ELR (cell line): ENCODE data around the gene CCDC158.

Experiments used
- DNase-seq: peaks from one replicate; pipeline ENCODE4 v3.0.0-alpha.2; 2015; ENCODE audit warnings: low read depth

Gene CCDC158

DNA sequence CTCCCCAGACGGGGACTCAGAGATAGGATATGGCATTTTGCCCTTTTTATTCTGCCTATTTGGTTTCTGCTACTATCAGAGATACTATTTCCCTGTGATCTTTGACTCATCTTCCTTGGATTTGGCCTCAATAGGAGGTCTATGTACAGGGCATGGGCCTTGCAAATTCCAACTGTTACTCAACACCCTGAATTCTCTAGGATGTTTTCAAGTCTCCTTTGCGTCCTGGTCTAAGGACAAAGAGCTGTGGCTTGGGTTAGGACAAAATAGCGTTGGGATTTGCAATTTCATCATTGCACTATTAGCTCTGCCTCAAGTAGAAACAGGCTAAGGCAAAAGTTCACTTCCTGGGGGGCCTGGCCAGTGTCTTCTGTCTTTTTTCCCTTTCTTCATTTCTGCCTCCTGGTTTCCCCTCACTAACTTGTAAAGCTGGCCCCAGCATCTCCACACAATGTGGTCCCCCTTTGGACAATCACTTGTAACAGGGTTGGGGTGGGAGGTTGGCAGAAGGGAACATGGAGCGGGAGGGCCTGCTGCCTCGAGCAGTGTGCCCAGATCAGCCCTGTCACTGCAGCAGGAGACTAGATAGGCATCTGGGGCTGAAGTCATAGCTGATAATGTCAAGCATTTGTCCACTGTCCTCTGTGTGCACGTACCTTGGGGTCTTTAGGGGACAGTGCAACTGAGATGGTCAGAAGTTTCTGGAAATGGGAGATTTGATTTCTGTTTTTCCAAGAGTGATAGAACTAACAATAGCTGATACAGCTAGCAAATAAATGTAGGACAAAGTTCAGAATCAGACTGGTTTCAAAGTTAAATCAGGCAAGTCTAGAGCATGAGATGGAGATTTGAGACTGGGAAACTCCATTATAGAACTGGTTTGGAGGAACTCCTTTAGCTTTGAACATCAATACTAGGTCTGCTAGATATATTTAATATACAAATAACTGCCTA is 140.2 kb downstream of the CCDC158 start:
- DNase-seq = no peak

DNA sequence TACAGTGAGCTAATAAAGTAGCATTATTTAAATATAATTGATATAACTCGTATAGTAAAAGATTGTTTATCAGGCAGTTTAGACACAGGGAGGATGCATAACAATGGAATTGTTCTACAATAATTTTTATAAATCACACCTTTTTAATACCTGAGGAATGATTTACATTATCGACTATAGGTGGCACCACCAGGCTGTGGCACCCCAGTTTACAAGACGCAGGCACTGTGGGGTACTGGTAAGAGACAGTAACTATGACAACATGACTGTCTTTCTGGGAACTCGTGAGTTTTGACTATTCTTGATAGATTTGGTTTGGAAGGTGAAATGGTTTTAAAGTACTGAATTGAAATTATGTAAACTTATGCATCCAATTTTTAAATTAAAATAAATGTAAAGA is 141.5 kb downstream of the CCDC158 start:
- DNase-seq = peak; percentile 16

- DNase-seq = no peak
Measured at GRCh38 chr4:76278583-76278982, 142.4 kb downstream of the CCDC158 start.

DNA sequence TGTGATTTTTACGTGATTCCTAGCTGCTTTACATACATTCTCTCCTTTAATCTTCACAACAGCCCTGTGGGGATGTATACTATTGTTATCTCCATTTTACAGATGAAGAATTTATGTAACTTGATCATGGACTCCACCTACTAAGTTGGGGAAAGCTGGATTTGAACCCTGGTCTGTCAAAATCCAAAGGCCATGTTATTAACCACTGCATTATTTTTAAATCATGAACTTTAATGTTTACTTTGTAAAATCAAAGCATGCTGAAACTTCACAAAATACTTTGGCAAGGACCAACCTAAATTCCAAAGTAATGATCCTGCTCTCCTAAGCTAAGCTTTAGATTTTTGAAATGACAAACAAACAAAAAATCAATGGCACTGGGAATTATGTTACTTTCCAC is 143.3 kb downstream of the CCDC158 start:
- no peak for DNase-seq

- DNase-seq = no peak
Measured at GRCh38 chr4:76276813-76277212, 144.1 kb downstream of the CCDC158 start.

DNA sequence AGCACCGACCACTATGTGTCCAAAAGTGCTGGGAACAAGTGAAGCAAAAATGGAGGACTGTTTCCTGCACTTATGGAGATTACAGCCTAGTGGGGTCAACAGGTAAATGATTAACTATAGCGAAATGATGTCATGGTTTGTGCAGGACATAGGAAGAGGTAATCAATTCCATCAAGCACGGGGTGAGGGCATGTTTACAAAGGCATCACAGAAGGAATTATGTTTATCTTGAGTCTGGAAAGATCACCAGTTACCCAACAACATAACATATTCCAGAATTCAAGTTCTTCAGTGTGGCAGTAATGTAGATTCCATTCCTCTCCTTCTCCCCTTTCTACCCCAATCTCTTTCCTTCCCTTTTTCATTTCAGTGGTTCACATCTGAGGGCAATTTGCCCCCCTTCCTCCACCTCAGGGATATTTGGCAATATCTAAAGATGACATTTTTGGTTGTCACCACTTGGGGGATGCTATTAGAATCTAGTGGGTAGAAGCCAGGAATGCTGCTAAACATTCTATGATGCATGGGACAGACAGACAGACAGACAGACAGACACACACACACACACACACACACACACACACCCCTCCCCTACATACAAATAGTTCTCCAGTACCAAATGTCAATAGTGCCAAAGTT is 145.3 kb downstream of the CCDC158 start:
- DNase-seq = no peak

GRCh38 chr4:76272999-76273398 is 147.9 kb downstream of the CCDC158 start:
- no peak for DNase-seq

- DNase-seq = no peak
Measured at GRCh38 chr4:76272582-76272981, 148.4 kb downstream of the CCDC158 start.

DNA sequence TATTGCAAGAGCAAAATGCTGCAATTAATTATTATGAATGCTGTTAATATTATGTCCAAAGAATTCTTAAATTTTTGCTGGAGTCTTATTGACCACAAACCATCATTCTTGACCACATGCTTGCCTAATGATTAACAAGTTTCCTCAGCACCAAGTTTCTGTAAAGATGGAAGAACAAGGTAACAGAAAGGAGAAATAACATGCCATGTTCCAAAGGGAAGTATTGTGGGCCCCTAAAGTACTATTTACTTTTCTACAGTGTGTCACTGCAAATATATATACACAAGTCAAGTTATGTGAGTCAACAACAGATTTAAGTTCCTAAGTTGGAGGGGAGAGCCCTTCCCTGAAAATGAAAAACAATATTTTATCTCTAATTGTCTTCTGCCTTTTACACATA is 148.9 kb downstream of the CCDC158 start:
- DNase-seq = no peak

DNA sequence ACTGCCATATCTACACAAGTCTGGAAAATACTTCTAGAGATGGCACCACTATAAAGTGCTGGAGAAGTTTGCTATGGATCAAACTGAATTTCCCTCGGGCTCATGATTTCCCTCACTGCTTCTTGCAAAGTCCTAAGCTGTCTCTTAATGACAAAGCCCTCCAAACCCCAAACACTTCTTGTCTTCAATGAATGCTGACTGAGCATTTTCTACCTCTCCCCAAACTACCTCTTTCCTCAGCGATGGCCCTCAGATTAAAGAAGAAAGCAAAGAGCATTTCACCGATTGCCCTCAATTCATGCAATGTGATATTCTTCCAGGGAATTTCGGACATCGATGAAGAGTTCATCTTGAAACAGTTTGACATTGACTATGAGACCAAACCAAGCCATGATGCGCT is 149.7 kb downstream of the CCDC158 start:
- no peak for DNase-seq

- no peak for DNase-seq
Measured at GRCh38 chr4:76270244-76271175, 150.4 kb downstream of the CCDC158 start.

DNA sequence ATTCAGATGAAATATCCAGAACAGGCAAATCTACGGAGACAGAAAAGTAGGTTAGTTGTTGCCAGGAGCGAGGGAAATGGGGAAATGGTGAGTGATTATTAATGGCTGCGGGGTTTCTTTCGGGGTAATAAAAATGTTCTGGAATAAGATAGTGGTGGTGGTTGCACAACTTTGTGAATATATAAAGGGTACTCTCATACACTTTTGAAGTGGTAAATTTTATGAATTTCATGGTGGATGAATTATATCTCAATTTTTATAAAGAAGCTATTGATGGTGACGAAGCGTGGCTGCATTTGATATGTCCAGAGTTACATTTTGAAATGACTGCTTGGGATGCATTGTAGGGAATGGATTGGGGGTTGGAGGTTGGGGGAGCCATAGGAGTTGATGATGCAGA is 153.1 kb downstream of the CCDC158 start:
- DNase-seq = no peak

GRCh38 chr4:76266627-76267026 is 154.3 kb downstream of the CCDC158 start:
- no peak for DNase-seq

- DNase-seq = no peak
Measured at GRCh38 chr4:76265631-76266218, 155.2 kb downstream of the CCDC158 start.
